ENCODE measurements around the gene FPR3. TPM values are rescaled to one million over a fixed set of nuclear protein-coding genes. Genes with fewer than 3 reads are reported as not detected.
A peak's percentile ranks its signal among the peaks of the same experiment; 100 is the strongest.

Gene FPR3
- total and polyA plus RNA-seq, 9 of the 15 experiments (the other 6 are each of a cell fraction or from before 2014, with no cell fraction given): 0.08 to 0.51 (median 0.22) TPM; not detected in 1

GRCh38 chr19:51786646-51787494 is 8.1 kb upstream of the FPR3 start (continued):
- TF ChIP-seq ATF1 (CRISPR knock-in tag; IDR thresholded peaks at IDR 0.05) (no peak), ATF1 (tag; IDR thresholded peaks at IDR 0.05) (peak; percentile 77), GATA2 (CRISPR knock-in tag; IDR thresholded peaks at IDR 0.05) (no peak), ZNF695 (CRISPR knock-in tag; IDR thresholded peaks at IDR 0.05) (no peak), SNAPC5 (CRISPR knock-in tag; IDR thresholded peaks at IDR 0.05) (peak; percentile 56; the same call in 1 of the 2 replicates), KHSRP (IDR thresholded peaks at IDR 0.05) (no peak), E2F8 (IDR thresholded peaks at IDR 0.05; ENCODE audit: low read depth, partially characterized antibody) (no peak), BRF1 (IDR thresholded peaks at IDR 0.05; ENCODE audit: borderline replicate concordance, extremely low read depth, insufficient read length) (no peak), ZNF589 (CRISPR knock-in tag; IDR thresholded peaks at IDR 0.05; ENCODE audit: low read depth) (peak; percentile 99), KLF16 (IDR thresholded peaks at IDR 0.05) (no peak), ZNF512 (tag; IDR thresholded peaks at IDR 0.05) (no peak), ZNF224 (CRISPR knock-in tag; IDR thresholded peaks at IDR 0.05) (no peak), ZKSCAN1 (IDR thresholded peaks at IDR 0.05; ENCODE audit: low read depth, low read length) (no peak), ZZZ3 (IDR thresholded peaks at IDR 0.05) (no peak), ATF4 (CRISPR knock-in tag; IDR thresholded peaks at IDR 0.05) (peak; percentile 80; the same call in 1 of the 2 replicates), TOE1 (IDR thresholded peaks at IDR 0.05; ENCODE audit: borderline replicate concordance) (no peak), TOE1 (CRISPR knock-in tag; IDR thresholded peaks at IDR 0.05; ENCODE audit: borderline replicate concordance, low read depth) (no peak), TEAD1 (CRISPR knock-in tag; IDR thresholded peaks at IDR 0.05) (peak in 1 of 2 experiments; percentile 99; a peak in 2 of 4 replicates), TCF15 (CRISPR knock-in tag; IDR thresholded peaks at IDR 0.05) (peak; percentile 95), TAF7 (tag; IDR thresholded peaks at IDR 0.05) (peak; percentile 96), JUN (IDR thresholded peaks at IDR 0.05; ENCODE audit: borderline replicate concordance, low read depth, low read length) (no peak), JUN (CRISPR knock-in tag; IDR thresholded peaks at IDR 0.05; ENCODE audit: borderline replicate concordance) (no peak), ZSCAN32 (CRISPR knock-in tag; IDR thresholded peaks at IDR 0.05) (peak; percentile 74), ZNF316 (IDR thresholded peaks at IDR 0.05) (no peak), ZNF174 (CRISPR knock-in tag; IDR thresholded peaks at IDR 0.05) (no peak)
